CD14-positive monocyte (primary cell): ENCODE measurements around the gene ACO2. TPM values are rescaled to one million over a fixed set of nuclear protein-coding genes. Genes with fewer than 3 reads are reported as not detected.

Source experiments
- DNase-seq, 3 donors: peaks; one replicate each; pipeline ENCODE4 v3.0.0-alpha.2; 2011 to 2022
- H2AFZ ChIP-seq: 2 replicates; pipeline ENCODE4 v1.6.0; 2012; ENCODE audit warnings: mild to moderate bottlenecking, low read depth, low read length, inconsistent platforms; ENCODE audit not compliant: insufficient read depth, poor library complexity, severe bottlenecking
- H3K27ac ChIP-seq, 2 donors: 1 replicate in 1 of 2; 2 replicates in 1 of 2; pipeline ENCODE4 v1.5.1; 2012 to 2013; ENCODE audit warnings: low read length in 2 of 2, control low read depth in 1 of 2, inconsistent platforms in 1 of 2, low read depth in 1 of 2, mild to moderate bottlenecking in 1 of 2
- H3K27me3 ChIP-seq, 2 donors: one replicate each; pipeline versions ENCODE4 v1.6.0 to v1.6.1; 2011 to 2013; ENCODE audit warnings: low read length in 2 of 2; ENCODE audit not compliant: control insufficient read depth in 2 of 2, insufficient read depth in 2 of 2
- H3K36me3 ChIP-seq, 2 donors: replicated peaks in 1 of 2; 1 replicate in 1 of 2; 2 replicates in 1 of 2; pipeline versions ENCODE4 v1.5.1 to v1.6.1; 2012 to 2013; ENCODE audit warnings: low read length in 2 of 2, control low read depth in 1 of 2, inconsistent platforms in 1 of 2, mild to moderate bottlenecking in 1 of 2; ENCODE audit not compliant: insufficient read depth in 2 of 2, control insufficient read depth in 1 of 2
- H3K4me1 ChIP-seq, 2 donors: 1 replicate in 1 of 2; 2 replicates in 1 of 2; pipeline versions ENCODE4 v1.5.1 to v1.6.1; 2012 to 2013; ENCODE audit warnings: low read length in 2 of 2, control low read depth in 1 of 2, inconsistent platforms in 1 of 2, mild to moderate bottlenecking in 1 of 2, moderate library complexity in 1 of 2; ENCODE audit not compliant: insufficient read depth in 2 of 2, control insufficient read depth in 1 of 2
- H3K4me2 ChIP-seq: replicated peaks from 2 replicates; pipeline ENCODE3; 2012; ENCODE audit warnings: low read length, moderate library complexity, mild to moderate bottlenecking; ENCODE audit not compliant: poor library complexity, severe bottlenecking; ENCODE audit errors: extremely low read depth
- H3K4me3 ChIP-seq, 3 experiments: fragments of 200-600 bp in 1 of 3; sonication (generic) in 1 of 3; replicated peaks in 1 of 3; 1 replicate in 2 of 3; 2 replicates in 1 of 3; pipeline ENCODE4 v1.5.1; 2011 to 2013; ENCODE audit warnings: low read length in 3 of 3, mild to moderate bottlenecking in 3 of 3, control low read depth in 2 of 3, low read depth in 2 of 3, inconsistent platforms in 1 of 3, moderate library complexity in 1 of 3
- H3K79me2 ChIP-seq: 2 replicates; pipeline ENCODE4 v1.6.0; 2012; ENCODE audit warnings: mild to moderate bottlenecking, control low read depth, inconsistent platforms, low read length, moderate library complexity; ENCODE audit not compliant: insufficient read depth
- H3K9ac ChIP-seq: 2 replicates; pipeline ENCODE4 v1.6.0; 2017; ENCODE audit warnings: low read length, mild to moderate bottlenecking; ENCODE audit not compliant: insufficient read depth, poor library complexity, severe bottlenecking
- H3K9me3 ChIP-seq, 2 donors: replicated peaks in 1 of 2; 1 replicate in 1 of 2; 2 replicates in 1 of 2; pipeline versions ENCODE4 v1.5.1 to v1.6.1; 2012 to 2013; ENCODE audit warnings: low read length in 2 of 2, control low read depth in 1 of 2; ENCODE audit not compliant: control insufficient read depth in 1 of 2, insufficient read depth in 1 of 2
- H4K20me1 ChIP-seq: 2 replicates; pipeline ENCODE4 v1.6.0; 2012; ENCODE audit warnings: mild to moderate bottlenecking, low read length, control low read depth, moderate library complexity; ENCODE audit not compliant: insufficient read depth
- H3K27ac Mint-ChIP-seq, 7 donors: one replicate each; pipeline ENCODE4 v1.8.0; 2020; ENCODE audit warnings: mild to moderate bottlenecking in 7 of 7, mixed read lengths in 7 of 7, moderate library complexity in 6 of 7, inconsistent platforms in 2 of 7
- H3K27me3 Mint-ChIP-seq, 3 donors: one replicate each; pipeline ENCODE4 v1.8.0; 2021 to 2022; ENCODE audit warnings: low read depth in 3 of 3, mild to moderate bottlenecking in 3 of 3, mixed read lengths in 3 of 3, moderate library complexity in 3 of 3, inconsistent platforms in 1 of 3
- H3K36me3 Mint-ChIP-seq, 2 donors: one replicate each; pipeline ENCODE4 v1.8.0; 2020; ENCODE audit warnings: mixed read lengths in 2 of 2, inconsistent platforms in 1 of 2, mild to moderate bottlenecking in 1 of 2
- H3K4me1 Mint-ChIP-seq: one replicate; pipeline ENCODE4 v1.8.0; 2020; ENCODE audit warnings: mild to moderate bottlenecking, mixed read lengths
- H3K4me3 Mint-ChIP-seq, 2 donors: one replicate each; pipeline ENCODE4 v1.8.0; 2020; ENCODE audit warnings: mild to moderate bottlenecking in 2 of 2, mixed read lengths in 2 of 2, moderate library complexity in 1 of 2
- H3K9me3 Mint-ChIP-seq, 7 donors: one replicate each; pipeline ENCODE4 v1.8.0; 2020 to 2022; ENCODE audit warnings: mixed read lengths in 7 of 7, mild to moderate bottlenecking in 6 of 7, moderate library complexity in 6 of 7, inconsistent platforms in 2 of 7
- WGBS: methylation state at CpG from one replicate; pipeline ENCODE4 v1.1.5; 2013; ENCODE audit warnings: missing lambda C conversion rate; ENCODE audit not compliant: insufficient coverage; 5-methylcytosine and 5-hydroxymethylcytosine counted together
- intact Hi-C, 2 donors: fragments of 100-400 bp; cut with micrococcal nuclease; formaldehyde crosslinking; loops; one replicate each; pipeline versions ENCODE4 v1.15.0 to v1.15.1; 2023
- polyA plus RNA-seq, 3 donors: library from polyadenylated mRNA; depleted of rRNA in 1 of 3; unstranded in 2 of 3; stranded (reverse) in 1 of 3; fragments of 300-500 nt in 2 of 3; fragments of >200 nt in 1 of 3; fragmentation: Illumina TruSeq in 2 of 3; gene quantifications; 1 replicate in 2 of 3; 2 replicates in 1 of 3; pipeline ENCODE4 v1.2.3, GENCODE V29; 2012 to 2021
- TF ChIP-seq, protein P1 (sequence below): fragments of 200-600 bp; IDR thresholded peaks from one replicate; pipeline ENCODE4 v1.8.0; 2022; ENCODE audit warnings: antibody characterized with exemption, mild to moderate bottlenecking

The ACO2 gene
- polyA plus RNA-seq, 3 donors: 56.8 to 75.8 (median 64.2) TPM

GRCh38 chr22:41448189-41448808 lies 20.6 kb upstream of the ACO2 start:
- H3K9me3 ChIP-seq: no peaks in the 10 kb centered on the region
- 0% methylated on average over 17 of the region's 28 CpGs for WGBS
- H2AFZ ChIP-seq: peak overlapping the region; percentile 73
- peak; percentile 96 to 97 (median 97) for DNase-seq
- peaks cover 40% of the 10 kb centered on the region for H3K79me2 ChIP-seq
- no peaks in the 10 kb centered on the region for H3K9me3 Mint-ChIP-seq
- H4K20me1 ChIP-seq: peaks cover 24% of the 10 kb centered on the region
- peaks cover 19 to 32% of the 10 kb centered on the region in 2 donors for H3K4me1 ChIP-seq
- TF ChIP-seq, protein P1, sequence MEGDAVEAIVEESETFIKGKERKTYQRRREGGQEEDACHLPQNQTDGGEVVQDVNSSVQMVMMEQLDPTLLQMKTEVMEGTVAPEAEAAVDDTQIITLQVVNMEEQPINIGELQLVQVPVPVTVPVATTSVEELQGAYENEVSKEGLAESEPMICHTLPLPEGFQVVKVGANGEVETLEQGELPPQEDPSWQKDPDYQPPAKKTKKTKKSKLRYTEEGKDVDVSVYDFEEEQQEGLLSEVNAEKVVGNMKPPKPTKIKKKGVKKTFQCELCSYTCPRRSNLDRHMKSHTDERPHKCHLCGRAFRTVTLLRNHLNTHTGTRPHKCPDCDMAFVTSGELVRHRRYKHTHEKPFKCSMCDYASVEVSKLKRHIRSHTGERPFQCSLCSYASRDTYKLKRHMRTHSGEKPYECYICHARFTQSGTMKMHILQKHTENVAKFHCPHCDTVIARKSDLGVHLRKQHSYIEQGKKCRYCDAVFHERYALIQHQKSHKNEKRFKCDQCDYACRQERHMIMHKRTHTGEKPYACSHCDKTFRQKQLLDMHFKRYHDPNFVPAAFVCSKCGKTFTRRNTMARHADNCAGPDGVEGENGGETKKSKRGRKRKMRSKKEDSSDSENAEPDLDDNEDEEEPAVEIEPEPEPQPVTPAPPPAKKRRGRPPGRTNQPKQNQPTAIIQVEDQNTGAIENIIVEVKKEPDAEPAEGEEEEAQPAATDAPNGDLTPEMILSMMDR: no peak
- H3K27ac Mint-ChIP-seq: peak overlapping the region; percentile 96 to 99 (median 98)
- intact Hi-C loops: loop anchor here (1.0 to 10.0 kb wide), 4 partner anchors 21 to 177 kb away; partner anchors contain the start of genes TEF (in 2 of the 2), ACO2 (in 1 of the 2), DESI1 (in 1 of the 2) and RANGAP1 (in 1 of the 2)
- H3K36me3 ChIP-seq: no peaks in the 10 kb centered on the region
- H3K27me3 ChIP-seq: no peaks in the 10 kb centered on the region
- peak overlapping the region; percentile 97 to 98 for H3K4me3 Mint-ChIP-seq
- peaks cover 0 to 2% (median 1%) of the 10 kb centered on the region in 3 donors for H3K27me3 Mint-ChIP-seq
- H3K4me1 Mint-ChIP-seq: peaks cover 26% of the 10 kb centered on the region
- H3K36me3 Mint-ChIP-seq: peaks cover 0 to 6% of the 10 kb centered on the region in 2 donors
- peak overlapping the region; percentile 73 to 99 (median 93) for H3K4me3 ChIP-seq
- peak overlapping the region; percentile 87 for H3K9ac ChIP-seq
- H3K27ac ChIP-seq: peak overlapping the region; percentile 89 to 99
- H3K4me2 ChIP-seq: peak overlapping the region; percentile 99

GRCh38 chr22:41458161-41458728 lies 10.7 kb upstream of the ACO2 start:
- intact Hi-C loops: no loop called here
- Mint-ChIP-seq H3K9me3 (no peaks in the 10 kb centered on the region), H3K4me3 (no peak overlapping the region), H3K27me3 (peaks cover 0 to 2% (median 0%) of the 10 kb centered on the region in 3 donors), H3K27ac (peak overlapping the region in 3 of 7 donors; percentile 49 to 75 (median 75)), H3K4me1 (peaks cover 2% of the 10 kb centered on the region), H3K36me3 (peaks cover 39 to 58% of the 10 kb centered on the region in 2 donors)
- H3K4me1 ChIP-seq: no peaks in the 10 kb centered on the region
- H3K9me3 ChIP-seq: no peaks in the 10 kb centered on the region
- TF ChIP-seq, protein P1: no peak
- no peak overlapping the region for H3K4me2 ChIP-seq
- H3K27me3 ChIP-seq: no peaks in the 10 kb centered on the region
- H3K4me3 ChIP-seq: no peak overlapping the region
- WGBS: 93% methylated on average over 3 of the region's 7 CpGs
- DNase-seq: no peak
- peaks cover 7% of the 10 kb centered on the region for H3K79me2 ChIP-seq
- H2AFZ ChIP-seq: no peak overlapping the region
- no peak overlapping the region for H3K27ac ChIP-seq
- peaks cover 32 to 57% of the 10 kb centered on the region in 2 donors for H3K36me3 ChIP-seq
- H3K9ac ChIP-seq: no peak overlapping the region
- no peaks in the 10 kb centered on the region for H4K20me1 ChIP-seq
